Activated CD4-positive, CD25-positive, alpha-beta regulatory T cell treated with anti-CD3 and anti-CD28 coated beads, Interleukin-2, amount 50 U/mL, for 16 hours (primary cell): ENCODE measurements around the gene LGALSL.
"Not testable (repeated sequence)": the region's sequence is repeated elsewhere in the genome, so short reads cannot be mapped to it uniquely, and the experiment has no call there.

ENCODE experiments used
- DNase-seq: peaks from one replicate; pipeline ENCODE4 v3.0.0-alpha.2; 2020; ENCODE audit warnings: low read depth, low spot score

LGALSL gene

DNA sequence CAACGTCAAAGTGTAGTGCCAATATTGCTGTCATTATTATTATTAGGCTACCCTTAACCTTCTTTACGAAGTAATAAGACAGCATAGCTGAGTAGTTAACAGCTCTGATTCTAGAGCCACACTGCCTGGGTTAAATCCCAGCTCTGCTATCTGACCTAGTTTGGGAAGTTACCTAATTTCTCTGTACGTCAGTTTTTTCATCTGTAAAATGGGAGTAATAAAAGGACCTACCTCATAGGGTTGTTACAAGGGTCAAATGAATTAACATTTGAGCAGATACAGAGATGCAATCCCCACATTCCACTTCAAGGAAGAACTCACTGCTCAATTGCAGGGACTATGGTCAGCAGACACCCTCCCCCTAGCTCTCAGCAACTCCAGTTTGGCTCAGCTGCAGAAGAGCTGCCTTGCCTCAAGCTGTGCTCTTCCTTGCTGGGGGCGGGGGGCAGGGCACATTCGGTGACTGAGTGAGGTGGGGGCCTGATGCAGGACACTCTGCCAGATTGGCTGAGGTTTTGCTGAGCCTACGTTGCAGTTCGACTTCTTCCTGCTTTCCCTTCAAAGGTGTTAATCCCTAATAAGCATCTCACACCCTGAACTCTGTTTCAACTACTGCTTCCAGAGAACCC, 11.0 kb upstream of the LGALSL start:
- DNase-seq, result no peak

DNA sequence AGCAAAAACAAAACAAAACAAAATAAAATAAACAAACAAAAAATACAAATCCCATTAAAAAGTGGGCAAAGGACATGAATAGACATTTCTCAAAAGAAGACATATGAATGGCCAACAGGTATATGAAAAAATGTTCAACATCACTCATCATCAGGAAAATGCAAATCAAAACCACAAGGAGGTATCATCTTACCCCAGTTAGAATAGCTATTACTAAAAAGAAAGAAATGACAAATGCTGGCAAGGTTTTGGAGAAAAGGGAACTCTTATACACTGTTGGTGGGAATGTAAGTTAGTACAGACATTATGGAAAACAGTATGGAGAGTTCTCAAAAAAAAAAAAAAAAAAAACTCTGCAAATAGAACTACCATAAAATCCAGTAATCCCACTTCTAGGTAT, 8.0 kb upstream of the LGALSL start:
- not testable (repeated sequence) for DNase-seq

DNA sequence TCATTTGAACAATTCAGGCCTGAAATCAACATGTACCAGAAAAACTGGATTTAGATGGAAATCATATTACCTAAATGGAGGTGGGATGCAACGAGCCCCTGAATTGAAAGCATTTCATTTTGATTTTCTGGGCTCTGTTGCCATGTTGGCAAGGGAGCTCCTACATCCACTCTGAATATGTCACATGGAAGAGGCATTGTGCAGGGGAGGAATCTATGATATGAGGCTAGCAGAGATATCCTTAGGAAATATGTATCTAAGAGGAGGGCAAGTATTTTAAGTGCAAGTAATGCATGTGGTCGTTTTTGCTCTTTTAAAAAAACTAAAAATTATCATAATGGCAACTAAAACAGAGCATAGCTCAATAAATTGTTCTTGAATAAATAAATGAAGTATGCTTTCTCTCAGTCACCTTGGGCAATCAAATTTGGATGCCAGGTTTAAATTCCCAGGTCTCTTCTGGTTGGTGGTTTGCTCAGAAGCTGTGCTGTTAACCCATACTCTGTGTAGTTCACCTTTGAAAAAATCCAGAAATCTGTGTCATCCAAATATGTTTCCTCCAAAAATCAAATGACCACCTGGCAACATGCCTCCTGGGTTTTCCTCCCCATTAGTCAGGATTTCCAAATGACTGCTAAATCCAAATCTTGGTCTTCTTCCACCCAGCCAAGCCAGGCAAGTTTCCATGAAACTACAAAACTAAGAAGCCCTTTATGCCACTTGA, 6.5 kb upstream of the LGALSL start:
- DNase-seq, result no peak

DNA sequence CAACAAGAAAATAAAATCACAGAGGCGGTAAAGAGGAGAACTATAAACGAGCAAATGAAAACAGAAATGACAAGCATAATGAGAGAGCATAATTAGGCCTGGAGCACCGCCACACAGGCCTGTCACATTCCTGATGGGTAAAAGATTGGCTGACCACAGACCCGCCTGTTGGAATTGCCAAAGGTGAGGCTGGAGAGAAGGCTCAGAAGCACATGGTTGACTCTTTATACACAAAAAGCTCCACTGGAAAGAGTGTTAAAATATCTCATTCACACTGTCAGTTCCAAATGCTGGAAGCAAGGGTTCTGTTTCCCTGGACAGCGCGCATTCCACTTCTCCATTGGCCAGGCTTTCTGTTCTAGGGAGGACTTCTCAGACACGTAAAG, 5.9 kb upstream of the LGALSL start:
- DNase-seq, result no peak

DNA sequence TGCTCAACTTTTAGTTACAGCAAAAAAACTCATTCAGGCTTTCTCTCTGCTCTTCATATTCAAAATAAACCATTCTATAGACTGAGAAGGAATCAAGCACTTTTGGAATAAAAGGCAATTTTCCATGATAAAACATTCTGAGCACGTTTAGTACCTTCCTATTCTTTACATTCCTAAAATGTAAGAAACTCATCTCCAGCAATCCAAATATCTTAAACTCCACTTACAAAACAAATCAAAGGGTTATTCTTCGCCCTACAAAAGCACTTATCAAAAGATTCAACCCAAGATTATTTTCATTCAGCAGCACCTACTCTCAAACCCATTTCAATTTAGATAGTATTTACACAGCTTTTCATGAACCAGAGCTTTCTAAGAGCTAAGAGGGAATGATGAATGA, 2.9 kb upstream of the LGALSL start:
- no peak for DNase-seq

DNA sequence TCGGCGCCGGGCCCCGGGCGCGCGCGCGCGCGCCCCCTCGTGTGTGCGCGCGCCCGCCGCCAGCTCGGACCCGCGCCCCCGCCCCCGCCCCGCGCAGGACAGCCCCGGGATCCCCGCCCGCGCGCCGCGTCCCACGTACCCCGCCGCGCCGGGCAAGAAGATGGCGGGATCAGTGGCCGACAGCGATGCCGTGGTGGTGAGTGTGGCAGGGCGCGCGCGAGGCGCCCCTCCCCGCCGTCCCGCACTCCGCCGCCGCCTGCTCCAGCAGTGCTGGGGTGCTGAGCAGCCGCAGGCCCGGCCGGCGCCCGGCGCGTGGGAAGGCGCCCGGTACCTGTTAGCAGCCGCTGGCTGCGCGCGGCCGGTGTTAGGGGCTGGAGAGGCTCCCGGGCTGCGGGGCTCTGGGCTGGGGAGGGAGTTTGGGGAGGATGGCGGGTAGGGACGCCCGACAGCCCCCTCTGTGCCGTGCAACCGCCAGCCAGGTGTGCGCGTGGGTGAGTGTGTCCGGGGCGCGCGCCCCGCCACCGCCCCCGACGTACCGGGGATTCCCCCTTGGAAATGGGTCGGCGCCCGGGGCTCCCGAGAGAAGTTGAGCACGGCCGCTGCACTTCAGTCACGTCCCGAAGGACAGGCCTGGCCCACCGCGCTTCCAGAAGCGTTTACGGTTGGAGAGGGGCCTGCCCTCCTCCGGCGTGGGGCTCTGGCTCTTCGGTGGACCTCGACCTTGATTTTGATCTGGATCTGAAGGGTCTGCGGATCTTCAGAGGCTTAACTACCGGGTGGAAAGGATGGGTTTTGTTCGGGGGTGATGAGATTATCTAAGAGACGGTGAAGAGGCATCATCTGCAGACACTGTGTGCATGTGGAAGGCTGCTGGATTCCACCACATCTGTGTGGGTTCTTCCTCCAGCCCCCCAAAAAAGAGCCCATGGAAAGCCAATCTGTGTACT, 697 bp downstream of the LGALSL start:
- DNase-seq, result no peak

DNA sequence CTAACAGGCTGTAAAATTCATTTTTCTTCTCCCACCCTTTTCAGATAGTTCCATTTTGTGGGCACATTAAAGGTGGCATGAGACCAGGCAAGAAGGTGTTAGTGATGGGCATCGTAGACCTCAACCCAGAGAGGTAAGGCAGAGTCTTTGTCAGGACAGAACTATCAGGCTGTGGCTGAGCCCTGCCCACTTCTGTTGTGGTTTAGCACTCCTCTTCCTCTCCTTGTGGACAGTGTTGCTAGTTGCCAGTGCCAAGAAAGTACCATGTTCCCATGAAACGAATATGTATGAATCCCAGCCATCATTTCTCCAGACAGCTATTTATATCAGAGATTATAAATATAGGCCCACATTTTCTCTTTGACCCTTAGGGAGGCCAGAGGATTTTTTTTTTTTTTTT, 1.6 kb downstream of the LGALSL start:
- no peak for DNase-seq

DNA sequence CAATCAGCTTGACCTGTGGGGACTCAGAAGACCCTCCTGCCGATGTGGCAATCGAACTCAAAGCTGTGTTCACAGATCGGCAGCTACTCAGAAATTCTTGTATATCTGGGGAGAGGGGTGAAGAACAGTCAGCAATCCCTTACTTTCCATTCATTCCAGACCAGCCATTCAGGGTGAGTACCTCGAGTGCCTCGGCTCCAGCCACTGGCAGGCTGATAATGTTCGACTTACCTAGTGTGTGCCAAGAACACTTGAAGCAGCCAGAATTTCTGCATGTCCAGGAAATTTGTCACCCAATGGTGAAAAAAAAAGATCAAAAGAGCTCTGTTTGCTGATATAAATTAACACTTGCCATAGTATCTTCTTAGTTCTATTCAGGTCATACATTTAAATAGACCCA, 2.3 kb downstream of the LGALSL start:
- no peak for DNase-seq

DNA sequence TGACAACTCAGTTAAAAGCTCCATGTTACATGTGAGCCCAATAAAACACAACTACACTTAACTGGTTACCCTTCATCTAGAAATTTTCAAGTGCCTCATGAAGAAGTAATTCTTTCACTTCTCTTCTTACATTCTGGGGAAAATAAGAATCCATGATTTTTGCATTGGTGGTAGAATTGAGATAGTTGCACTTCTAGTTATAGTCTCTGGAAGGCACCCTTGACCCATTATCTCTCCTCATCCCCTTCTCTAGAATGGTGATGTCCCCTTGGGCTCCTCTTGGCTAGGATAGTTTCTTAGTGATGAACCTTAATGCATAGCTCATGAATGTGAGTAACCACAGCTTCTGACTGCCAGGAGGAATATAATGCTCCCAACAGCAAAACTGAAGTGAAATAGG, 3.6 kb downstream of the LGALSL start:
- DNase-seq, result no peak

DNA sequence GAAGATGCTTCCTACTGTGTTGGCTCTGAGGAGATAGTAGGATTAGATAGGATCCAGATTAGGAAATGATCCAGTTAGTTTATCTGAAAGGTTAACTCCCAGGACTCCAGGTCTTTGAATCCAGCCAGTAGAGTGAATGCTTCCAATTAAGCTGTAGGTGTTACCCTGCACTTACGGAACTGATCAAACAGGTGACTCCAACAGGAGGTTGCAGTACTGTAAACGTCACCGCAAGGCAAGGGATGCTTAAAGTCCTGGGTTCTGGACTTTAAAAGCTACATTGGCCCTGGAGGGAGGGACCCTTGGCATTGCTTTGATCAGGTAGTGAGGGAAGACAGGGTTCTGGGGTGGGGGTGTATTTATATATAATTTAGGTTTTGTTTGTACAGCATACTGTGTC, 5.6 kb downstream of the LGALSL start:
- DNase-seq, result no peak

DNA sequence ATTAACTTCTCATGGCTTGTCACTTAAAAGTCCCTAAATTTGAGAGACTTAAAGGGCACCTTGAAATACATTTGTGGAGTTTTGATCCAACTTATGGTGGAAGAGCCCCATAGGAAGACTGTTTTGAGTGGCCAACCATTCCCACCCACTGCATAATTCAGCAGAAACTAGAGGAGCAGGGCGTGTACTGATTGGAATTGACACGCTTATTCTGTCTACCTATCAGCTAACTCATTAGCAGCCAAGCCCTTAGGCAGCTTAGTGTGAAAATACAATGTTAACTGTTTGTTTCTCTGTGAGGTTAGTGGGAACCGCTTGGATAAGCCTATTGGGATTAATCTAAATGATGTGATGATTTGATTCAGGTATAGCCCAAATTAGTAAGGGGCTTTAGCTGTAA, 6.4 kb downstream of the LGALSL start:
- DNase-seq, result no peak

DNA sequence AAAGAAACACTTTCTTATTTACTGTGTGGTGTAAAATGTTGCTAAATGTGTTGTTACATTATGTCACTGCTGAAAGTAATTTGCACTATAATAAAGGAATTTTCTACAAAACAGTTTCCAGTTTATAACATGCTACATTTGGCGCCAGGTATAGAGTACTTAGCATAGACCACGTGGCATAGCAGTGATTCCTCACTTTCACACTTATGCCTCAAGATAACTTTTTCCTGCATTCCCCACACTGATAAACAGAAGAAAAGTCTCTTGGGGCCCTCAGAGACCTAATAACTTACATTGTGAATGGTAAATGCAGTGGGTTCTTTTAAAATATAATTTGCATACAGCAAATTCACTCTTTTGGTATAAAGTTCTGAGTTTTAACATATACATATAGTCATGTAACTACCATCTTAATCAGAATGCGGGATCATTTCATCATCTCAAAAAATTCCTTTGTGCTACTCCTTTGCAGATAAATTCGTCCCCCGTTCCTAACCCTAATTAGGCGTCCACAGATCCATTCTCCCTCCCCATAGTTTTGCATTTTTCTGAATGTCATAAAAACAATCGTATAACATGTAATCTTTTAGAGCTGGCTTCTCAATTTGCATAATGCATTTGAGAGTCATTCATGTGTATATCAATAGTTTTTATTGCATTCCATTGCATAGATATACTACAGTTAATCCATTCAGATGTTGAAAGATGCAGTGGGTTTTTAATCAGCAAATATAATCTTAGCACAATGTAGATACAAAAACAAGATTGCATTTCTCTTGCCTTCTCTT, 7.5 kb downstream of the LGALSL start:
- no peak for DNase-seq

DNA sequence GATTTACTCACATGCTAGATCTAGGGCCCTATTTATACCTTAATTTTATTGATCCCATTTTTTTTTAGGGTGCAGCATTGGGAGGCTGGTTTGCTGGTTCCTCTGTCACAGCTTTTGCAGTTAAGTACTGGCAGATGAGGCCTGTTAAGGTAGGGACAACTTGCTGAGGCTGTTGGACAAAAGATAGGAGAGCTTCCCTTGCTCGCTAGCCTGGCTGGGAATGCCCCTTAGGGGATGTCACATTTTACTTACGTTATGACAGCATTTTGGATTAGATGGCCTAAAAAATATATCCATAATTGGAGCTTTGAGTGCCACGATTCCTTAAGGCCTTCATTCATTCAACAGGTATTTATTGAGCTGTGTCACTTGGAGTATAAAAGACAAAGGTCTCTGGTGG, 8.2 kb downstream of the LGALSL start:
- DNase-seq, result no peak

DNA sequence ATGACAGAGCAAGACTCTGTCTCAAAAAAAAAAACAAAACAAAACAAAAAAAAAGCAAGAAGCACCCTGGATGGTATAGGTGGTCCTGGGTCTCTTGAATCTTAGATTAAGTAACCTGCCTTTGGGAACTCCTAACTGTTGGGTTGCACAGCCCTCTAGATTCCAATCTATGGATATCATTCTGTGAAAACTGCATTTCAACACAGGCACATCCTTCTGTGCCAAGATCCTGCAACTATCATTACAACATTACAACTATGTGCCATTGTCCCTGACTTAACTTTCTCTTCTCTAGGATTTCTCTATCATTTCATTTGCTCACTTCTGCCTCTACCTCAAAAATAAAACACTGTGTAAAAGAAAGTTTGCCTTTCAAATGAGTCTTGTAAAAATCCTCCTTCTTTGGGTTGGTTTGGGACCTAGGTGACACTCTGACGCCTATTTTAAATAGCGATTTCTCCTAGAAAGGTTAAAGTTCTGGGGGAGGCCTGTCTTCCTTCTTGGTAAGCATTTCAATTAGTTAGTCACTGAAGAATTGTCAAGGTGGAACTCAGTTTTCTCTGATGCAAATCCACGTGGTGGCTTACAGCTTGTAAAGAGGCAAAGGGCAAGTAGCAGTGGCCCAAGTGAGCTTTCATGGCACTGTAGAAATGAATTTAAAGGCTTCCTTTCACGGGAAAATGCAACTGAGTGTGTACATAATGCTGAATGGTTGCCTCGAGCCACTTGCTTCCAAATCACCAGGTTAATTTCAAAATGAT, 9.2 kb downstream of the LGALSL start:
- no peak for DNase-seq

DNA sequence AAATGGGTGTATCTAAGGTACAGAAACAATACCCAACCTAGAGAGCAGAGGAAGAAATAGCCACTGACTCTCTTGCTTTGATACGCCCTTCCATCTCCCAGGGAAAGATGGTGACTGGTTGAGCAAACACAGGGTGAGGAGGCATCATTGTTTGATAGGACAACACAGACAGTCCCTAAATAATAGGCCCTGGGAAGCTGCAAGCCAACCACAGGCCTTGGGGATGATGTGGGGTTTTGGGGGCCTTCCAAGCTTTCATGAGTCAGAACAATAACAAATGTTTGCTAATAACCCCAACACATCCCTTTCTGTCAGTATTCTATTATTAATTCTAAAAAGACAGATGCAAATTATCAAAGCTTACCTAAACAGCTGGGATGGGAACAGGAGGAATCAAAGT, 9.8 kb downstream of the LGALSL start:
- DNase-seq, result no peak

DNA sequence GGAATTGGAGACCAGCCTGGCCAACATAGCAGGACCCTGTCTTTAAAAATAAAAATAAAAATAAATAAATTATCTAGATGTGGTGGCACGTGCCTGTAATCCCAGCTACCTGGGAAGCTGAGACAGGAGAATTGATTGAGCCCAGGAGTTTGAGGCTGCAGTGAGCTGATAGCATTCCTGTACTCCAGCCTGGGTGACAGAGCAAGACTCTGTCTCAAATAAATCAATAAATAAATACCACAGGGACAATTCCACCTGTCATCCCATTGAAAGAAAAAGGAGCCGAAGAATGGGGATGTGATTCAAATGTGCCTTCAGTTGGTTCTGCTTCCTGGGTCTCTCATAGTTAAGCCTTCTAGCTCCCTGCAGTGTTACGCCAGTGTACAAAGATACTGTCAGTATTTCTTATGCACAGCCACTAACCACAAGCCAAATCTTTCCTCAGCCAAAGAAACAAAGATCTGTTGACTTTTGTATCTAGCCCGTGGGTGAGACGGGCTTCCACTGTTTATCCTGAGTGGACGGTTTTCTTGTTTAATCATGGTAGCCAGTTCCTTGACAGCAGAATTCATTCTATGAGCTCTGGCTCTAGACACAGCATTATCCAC, 12.6 kb downstream of the LGALSL start:
- no peak for DNase-seq

DNA sequence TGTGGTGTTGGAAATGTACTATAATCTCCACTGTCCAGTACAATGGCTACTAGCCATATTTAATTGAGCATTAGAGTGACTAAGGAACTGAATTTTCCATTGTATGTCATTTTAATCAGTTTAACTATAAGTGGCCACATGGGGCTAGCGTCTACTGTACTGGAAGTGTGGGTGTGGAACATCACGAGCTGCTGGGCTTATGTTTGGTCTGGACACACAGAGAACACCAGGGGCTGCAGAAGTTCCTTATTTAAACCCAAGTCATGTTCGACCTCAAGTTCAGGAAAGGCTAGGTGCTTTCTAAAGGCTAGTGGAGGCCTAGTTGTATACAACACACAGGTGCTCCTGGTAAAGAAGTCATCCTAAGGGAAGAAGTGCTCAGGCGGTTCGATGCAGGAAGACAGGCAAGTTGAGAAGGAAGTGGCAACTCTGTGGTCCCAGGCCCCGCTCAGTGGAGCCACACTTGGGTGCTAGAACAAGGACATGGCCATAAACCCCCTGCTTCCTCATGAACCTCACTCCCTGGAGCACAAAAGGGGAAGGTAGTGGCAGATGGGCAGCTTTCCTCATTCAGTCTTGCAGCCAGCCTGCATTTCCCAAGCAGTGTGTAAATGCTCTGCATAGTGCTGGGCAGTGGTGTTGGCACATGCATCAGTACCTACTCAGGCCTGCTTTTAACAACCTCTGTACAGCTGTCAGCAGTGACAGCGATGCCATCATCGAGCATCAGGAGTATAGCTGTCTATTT, 13.3 kb downstream of the LGALSL start:
- no peak for DNase-seq

DNA sequence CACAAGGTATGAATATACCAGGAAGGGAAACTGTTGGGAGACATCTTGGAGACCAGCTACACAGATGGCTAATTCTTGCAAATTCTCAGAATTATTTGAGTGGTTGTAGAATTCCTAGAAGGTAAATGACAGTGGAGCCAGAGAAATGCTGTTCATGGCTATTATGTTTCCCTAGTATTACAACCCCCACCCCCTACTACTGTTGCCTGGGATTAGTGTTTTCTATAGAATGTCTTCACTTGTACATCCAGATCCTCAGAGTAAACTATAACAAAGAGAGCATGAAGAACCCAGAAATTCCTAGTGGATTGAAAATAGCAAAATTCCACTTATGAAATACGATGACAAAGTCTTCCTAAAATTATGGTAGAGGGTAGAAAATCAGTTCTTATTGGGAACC, 15.3 kb downstream of the LGALSL start:
- no peak for DNase-seq

DNA sequence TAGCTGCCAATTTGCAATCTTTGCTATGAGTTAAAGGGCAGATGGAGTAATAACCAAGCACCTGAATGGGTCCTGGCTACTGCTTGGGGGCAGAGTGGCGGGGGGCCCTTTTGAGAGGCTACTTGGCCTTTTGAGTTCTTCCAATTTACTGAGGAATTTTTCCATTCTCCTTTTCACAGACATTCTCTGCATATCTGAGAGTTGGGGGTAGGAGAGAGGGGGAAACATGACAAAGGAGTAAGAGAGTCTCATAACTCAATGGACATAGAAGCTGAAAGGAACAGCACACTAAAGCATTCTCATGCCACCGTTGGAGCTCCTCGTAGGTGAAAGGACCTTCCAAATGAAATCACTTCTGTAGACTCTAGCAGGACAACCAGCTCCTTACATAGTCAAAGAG, 16.1 kb downstream of the LGALSL start:
- DNase-seq, result no peak

DNA sequence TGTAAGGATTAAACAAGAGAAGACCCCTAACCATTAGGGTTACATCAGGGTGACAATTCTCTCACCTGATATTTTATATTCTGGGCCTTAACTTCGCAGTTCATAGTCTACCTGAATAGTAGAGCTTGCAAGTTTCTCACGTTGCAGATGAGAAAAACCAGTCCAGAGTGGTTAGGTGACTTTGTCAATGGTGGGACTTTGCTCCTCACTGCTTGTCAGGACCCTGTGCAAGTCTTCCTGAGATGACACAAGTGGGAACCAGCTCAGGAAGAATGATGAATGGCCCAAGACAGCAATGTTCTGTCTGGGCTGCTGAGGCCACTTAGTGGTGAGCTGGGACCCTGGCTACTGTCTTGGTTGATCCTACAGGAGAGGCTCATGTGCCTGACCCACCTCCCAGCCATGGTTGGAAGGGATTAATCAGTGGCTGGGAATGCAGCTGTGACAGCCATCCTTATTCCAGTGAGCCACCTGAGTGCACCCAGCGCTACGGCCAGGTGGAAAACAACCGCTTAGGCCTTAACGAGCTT, 16.9 kb downstream of the LGALSL start:
- DNase-seq, result no peak
